Activated CD8-positive, alpha-beta memory T cell treated with anti-CD3 and anti-CD28 coated beads for 4 hours (primary cell): Measurements from ENCODE around the gene SPRED2.

Experiments
- DNase-seq, 2 donors: peaks; one replicate each; pipeline ENCODE4 v3.0.0-alpha.2; 2020; ENCODE audit warnings: low read depth in 2 of 2

The SPRED2 gene

GRCh38 chr2:65366595-65367125 lies 65.7 kb downstream of the SPRED2 start:
- DNase-seq = peak in 1 of 2 donors; percentile 7

- DNase-seq = no peak
Measured at GRCh38 chr2:65364986-65365733, 67.2 kb downstream of the SPRED2 start.

- no peak for DNase-seq
Measured at GRCh38 chr2:65363879-65364666, 68.3 kb downstream of the SPRED2 start.

- DNase-seq = no peak
Measured at GRCh38 chr2:65361623-65362022, 70.8 kb downstream of the SPRED2 start.

GRCh38 chr2:65360441-65360840 lies 72.0 kb downstream of the SPRED2 start:
- no peak for DNase-seq

GRCh38 chr2:65358678-65359400 lies 73.6 kb downstream of the SPRED2 start:
- no peak for DNase-seq

- no peak for DNase-seq
Measured at GRCh38 chr2:65357959-65358294, 74.5 kb downstream of the SPRED2 start.

GRCh38 chr2:65357095-65357958 lies 75.1 kb downstream of the SPRED2 start:
- DNase-seq = no peak

GRCh38 chr2:65355186-65355831 lies 77.1 kb downstream of the SPRED2 start:
- DNase-seq = no peak

GRCh38 chr2:65354773-65355172 lies 77.6 kb downstream of the SPRED2 start:
- no peak for DNase-seq

GRCh38 chr2:65353927-65354326 lies 78.5 kb downstream of the SPRED2 start:
- DNase-seq = no peak

- no peak for DNase-seq
Measured at GRCh38 chr2:65353046-65353445, 79.4 kb downstream of the SPRED2 start.

GRCh38 chr2:65351948-65352595 lies 80.3 kb downstream of the SPRED2 start:
- no peak for DNase-seq

GRCh38 chr2:65351234-65351947 lies 81.0 kb downstream of the SPRED2 start:
- DNase-seq = no peak

GRCh38 chr2:65350651-65351056 lies 81.7 kb downstream of the SPRED2 start:
- DNase-seq = no peak

GRCh38 chr2:65349863-65350262 lies 82.5 kb downstream of the SPRED2 start:
- DNase-seq = no peak

GRCh38 chr2:65347913-65348312 lies 84.5 kb downstream of the SPRED2 start:
- no peak for DNase-seq

GRCh38 chr2:65345631-65346030 lies 86.8 kb downstream of the SPRED2 start:
- DNase-seq = no peak

- no peak for DNase-seq
Measured at GRCh38 chr2:65344689-65345088, 87.7 kb downstream of the SPRED2 start.

GRCh38 chr2:65344182-65344581 lies 88.2 kb downstream of the SPRED2 start:
- DNase-seq = no peak
